ENCODE results near the gene PRDM16.

DNA sequence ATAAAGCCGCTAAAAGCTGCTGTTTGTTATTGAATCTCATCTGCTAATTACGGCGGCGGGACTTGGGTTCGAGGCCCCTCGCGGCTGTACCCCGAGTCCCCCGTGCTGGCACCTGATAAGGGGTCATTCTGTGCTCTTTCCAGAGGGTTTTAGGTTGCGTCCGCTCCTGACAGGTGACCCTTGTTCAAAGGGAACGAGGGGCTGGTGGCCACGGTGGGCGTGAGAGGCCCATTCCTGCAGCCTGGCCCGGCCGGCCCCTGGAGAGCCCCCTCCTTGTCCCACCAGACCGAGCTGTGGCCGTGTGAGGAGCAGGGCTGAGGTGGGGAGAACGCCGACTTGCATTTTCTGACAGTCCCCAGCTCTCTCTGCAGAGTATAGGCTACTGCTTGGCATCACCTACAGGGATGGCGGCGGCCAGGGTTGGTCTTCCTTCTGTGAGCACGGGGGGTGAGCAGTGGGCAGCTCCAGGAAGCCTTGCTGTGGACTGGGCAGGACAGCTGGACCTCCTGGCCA, 12.2 kb downstream of the PRDM16 start:
- TF ChIP-seq, protein P1, sequence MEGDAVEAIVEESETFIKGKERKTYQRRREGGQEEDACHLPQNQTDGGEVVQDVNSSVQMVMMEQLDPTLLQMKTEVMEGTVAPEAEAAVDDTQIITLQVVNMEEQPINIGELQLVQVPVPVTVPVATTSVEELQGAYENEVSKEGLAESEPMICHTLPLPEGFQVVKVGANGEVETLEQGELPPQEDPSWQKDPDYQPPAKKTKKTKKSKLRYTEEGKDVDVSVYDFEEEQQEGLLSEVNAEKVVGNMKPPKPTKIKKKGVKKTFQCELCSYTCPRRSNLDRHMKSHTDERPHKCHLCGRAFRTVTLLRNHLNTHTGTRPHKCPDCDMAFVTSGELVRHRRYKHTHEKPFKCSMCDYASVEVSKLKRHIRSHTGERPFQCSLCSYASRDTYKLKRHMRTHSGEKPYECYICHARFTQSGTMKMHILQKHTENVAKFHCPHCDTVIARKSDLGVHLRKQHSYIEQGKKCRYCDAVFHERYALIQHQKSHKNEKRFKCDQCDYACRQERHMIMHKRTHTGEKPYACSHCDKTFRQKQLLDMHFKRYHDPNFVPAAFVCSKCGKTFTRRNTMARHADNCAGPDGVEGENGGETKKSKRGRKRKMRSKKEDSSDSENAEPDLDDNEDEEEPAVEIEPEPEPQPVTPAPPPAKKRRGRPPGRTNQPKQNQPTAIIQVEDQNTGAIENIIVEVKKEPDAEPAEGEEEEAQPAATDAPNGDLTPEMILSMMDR (IDR thresholded peaks at IDR 0.05) = no peak
- TF ChIP-seq POLR2A (IDR thresholded peaks at IDR 0.05) (no peak), EP300 (IDR thresholded peaks at IDR 0.05; ENCODE audit: low read depth) (no peak), POLR2AphosphoS5 (IDR thresholded peaks at IDR 0.05) (no peak)
